Naive thymus-derived CD4-positive, alpha-beta T cell (primary cell): ENCODE measurements around the gene ZBTB11. TPM values are rescaled to one million over a fixed set of nuclear protein-coding genes. Genes with fewer than 3 reads are reported as not detected.
"Not testable (repeated sequence)": the region's sequence is repeated elsewhere in the genome, so short reads cannot be mapped to it uniquely, and the experiment has no call there.

Experiments used
- ATAC-seq: fragments of 150-1000 bp; cut with Tn5 transposase; 2 replicates; pipeline ENCODE4 v1.10.0; 2021; ENCODE audit warnings: mild to moderate bottlenecking, moderate library complexity
- CTCF ChIA-PET: fragments of 350-600 bp; sonication (Branson Sonifier 250); formaldehyde crosslinking; loops from one replicate; lab custom pipeline; 2021; ENCODE audit warnings: antibody characterized with exemption; lab: Charles Lee
- POLR2A ChIA-PET: fragments of 350-600 bp; sonication (Branson Sonifier 250); formaldehyde crosslinking; loops from one replicate; lab custom pipeline; 2021; ENCODE audit warnings: antibody characterized with exemption, inconsistent platforms; lab: Charles Lee
- DNase-seq, 9 donors: peaks; one replicate each; pipeline versions ENCODE4 v3.0.0 to v3.0.0-alpha.2; 2020 to 2022; ENCODE audit warnings: mixed read lengths in 1 of 9
- H3K27ac ChIP-seq: one replicate; pipeline ENCODE4 v1.7.0; 2013; ENCODE audit warnings: mild to moderate bottlenecking, low read depth, low read length, moderate library complexity
- H3K27me3 ChIP-seq, 2 donors: one replicate each; pipeline ENCODE4 v1.7.0; 2013; ENCODE audit warnings: low read length in 2 of 2, mild to moderate bottlenecking in 2 of 2, moderate library complexity in 2 of 2; ENCODE audit not compliant: control insufficient read depth in 2 of 2, insufficient read depth in 2 of 2
- H3K36me3 ChIP-seq, 3 experiments: 1 replicate in 2 of 3; 2 replicates in 1 of 3; pipeline ENCODE4 v1.7.0; 2013; ENCODE audit warnings: low read length in 3 of 3, mild to moderate bottlenecking in 3 of 3, moderate library complexity in 1 of 3; ENCODE audit not compliant: insufficient read depth in 3 of 3, control insufficient read depth in 2 of 3
- H3K4me1 ChIP-seq, 2 donors: one replicate each; pipeline ENCODE4 v1.7.0; 2013; ENCODE audit warnings: low read length in 2 of 2, mild to moderate bottlenecking in 2 of 2, moderate library complexity in 1 of 2; ENCODE audit not compliant: control insufficient read depth in 2 of 2, insufficient read depth in 2 of 2
- H3K4me3 ChIP-seq: 2 replicates; pipeline ENCODE4 v1.7.0; 2013; ENCODE audit warnings: mild to moderate bottlenecking, low read length
- H3K9me3 ChIP-seq, 3 experiments: 1 replicate in 2 of 3; 2 replicates in 1 of 3; pipeline ENCODE4 v1.7.0; 2013; ENCODE audit warnings: low read length in 3 of 3; ENCODE audit not compliant: control insufficient read depth in 2 of 3
- H3K27ac Mint-ChIP-seq, 9 donors: one replicate each; pipeline ENCODE4 v1.8.0; 2020 to 2022; ENCODE audit warnings: mixed read lengths in 9 of 9, mild to moderate bottlenecking in 8 of 9, moderate library complexity in 5 of 9, inconsistent platforms in 2 of 9
- H3K27me3 Mint-ChIP-seq, 5 donors: one replicate each; pipeline ENCODE4 v1.8.0; 2021 to 2022; ENCODE audit warnings: mixed read lengths in 5 of 5, mild to moderate bottlenecking in 1 of 5
- H3K36me3 Mint-ChIP-seq, 5 donors: one replicate each; pipeline ENCODE4 v1.8.0; 2020 to 2022; ENCODE audit warnings: mixed read lengths in 5 of 5, mild to moderate bottlenecking in 3 of 5, inconsistent platforms in 1 of 5
- H3K4me1 Mint-ChIP-seq, 7 donors: one replicate each; pipeline ENCODE4 v1.8.0; 2020 to 2022; ENCODE audit warnings: mixed read lengths in 7 of 7, mild to moderate bottlenecking in 3 of 7, inconsistent platforms in 1 of 7
- H3K4me3 Mint-ChIP-seq, 10 donors: one replicate each; pipeline ENCODE4 v1.8.0; 2020 to 2022; ENCODE audit warnings: mild to moderate bottlenecking in 10 of 10, mixed read lengths in 10 of 10, moderate library complexity in 6 of 10, inconsistent platforms in 2 of 10
- H3K9me3 Mint-ChIP-seq, 11 donors: one replicate each; pipeline ENCODE4 v1.8.0; 2020 to 2022; ENCODE audit warnings: mixed read lengths in 11 of 11, mild to moderate bottlenecking in 4 of 11, inconsistent platforms in 1 of 11, moderate library complexity in 1 of 11
- intact Hi-C, 2 donors: fragments of 100-400 bp; cut with micrococcal nuclease; formaldehyde crosslinking; loops; one replicate each; pipeline ENCODE4 v1.15.1; 2023
- polyA plus RNA-seq, 2 donors: library from polyadenylated mRNA; unstranded; fragments of 300-500 nt; fragmentation: Illumina TruSeq; gene quantifications; one replicate each; pipeline ENCODE4 v1.2.3, GENCODE V29; 2021
- total RNA-seq, 6 experiments: library from RNA in 5 of 6; stranded (reverse) in 5 of 6; gene quantifications; 1 replicate in 5 of 6; 2 replicates in 1 of 6; pipeline ENCODE4 v1.2.3 and lab custom pipeline; 2021 to 2026

The ZBTB11 gene
- total and polyA plus RNA-seq, 7 experiments from 2014 or later = 10.5 to 68.2 (median 52.1) TPM

DNA sequence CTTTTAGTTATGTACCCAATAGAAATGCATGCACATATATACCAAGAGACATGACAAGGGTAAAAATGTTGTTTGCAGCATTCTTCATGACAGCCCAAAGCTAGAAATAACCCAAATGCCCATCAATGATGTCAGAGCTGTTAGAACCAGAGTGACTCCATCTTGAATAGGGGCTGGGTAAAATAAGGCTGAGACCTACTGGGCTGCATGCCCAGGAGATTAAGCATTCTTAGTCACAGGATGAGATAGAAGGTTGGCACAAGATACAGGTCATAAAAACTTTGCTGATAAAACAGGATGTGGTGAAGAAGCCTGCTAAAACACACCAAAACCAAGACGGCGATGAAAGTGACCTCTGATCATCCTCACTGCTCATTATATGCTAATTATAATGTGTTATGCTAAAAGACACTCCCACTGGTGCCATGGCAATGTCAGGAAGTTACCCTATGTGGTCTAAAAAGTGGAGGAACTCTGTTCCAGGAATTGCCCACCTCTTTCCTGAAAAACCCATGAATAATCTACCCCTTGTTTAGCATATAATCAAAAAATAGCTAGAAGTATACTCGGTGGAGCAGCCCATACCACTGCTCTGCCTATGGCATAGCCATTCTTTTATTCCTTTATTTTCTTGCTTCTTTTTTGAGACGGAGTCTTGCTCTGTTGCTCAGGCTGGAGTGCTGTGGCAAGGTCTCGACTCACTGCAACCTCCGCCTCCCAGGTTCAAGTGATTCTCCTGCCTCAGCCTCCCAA, 32.9 kb downstream of the ZBTB11 start:
- no peak overlapping the region for H3K27ac ChIP-seq
- ATAC-seq (peak; percentile 80), DNase-seq (peak in 7 of 9 donors; percentile 22 to 64 (median 50))
- intact Hi-C loops = loop anchor here in 1 of 2 donors (5.0 kb wide), 1 partner anchor 432 kb away; no protein-coding TSS in a partner anchor
- H3K36me3 Mint-ChIP-seq = peaks cover 0 to 19% (median 7%) of the 10 kb centered on the region in 5 donors
- H3K4me3 Mint-ChIP-seq = peak overlapping the region in 8 of 10 donors; percentile 7 to 43 (median 20)
- peak overlapping the region; percentile 69 to 88 (median 77) for H3K27ac Mint-ChIP-seq
- H3K36me3 ChIP-seq = peaks cover 0 to 14% (median 5%) of the 10 kb centered on the region in 3 experiments
- H3K9me3 Mint-ChIP-seq = peaks cover 0 to under 1% (median 0%) of the 10 kb centered on the region in 11 donors
- H3K4me1 Mint-ChIP-seq = peaks cover 15 to 33% (median 30%) of the 10 kb centered on the region in 7 donors
- H3K9me3 ChIP-seq = no peaks in the 10 kb centered on the region
- no peaks in the 10 kb centered on the region for H3K27me3 ChIP-seq
- peaks cover 17 to 21% of the 10 kb centered on the region in 2 donors for H3K4me1 ChIP-seq
- no peaks in the 10 kb centered on the region for H3K27me3 Mint-ChIP-seq
- POLR2A ChIA-PET = interaction anchor here (0.8 to 1.8 kb wide), 3 partner anchors 9 to 32 kb away, joined by 3 to 5 read pairs (median 4); no protein-coding TSS in a partner anchor
- CTCF ChIA-PET = no interaction called here
- no peak overlapping the region for H3K4me3 ChIP-seq

DNA sequence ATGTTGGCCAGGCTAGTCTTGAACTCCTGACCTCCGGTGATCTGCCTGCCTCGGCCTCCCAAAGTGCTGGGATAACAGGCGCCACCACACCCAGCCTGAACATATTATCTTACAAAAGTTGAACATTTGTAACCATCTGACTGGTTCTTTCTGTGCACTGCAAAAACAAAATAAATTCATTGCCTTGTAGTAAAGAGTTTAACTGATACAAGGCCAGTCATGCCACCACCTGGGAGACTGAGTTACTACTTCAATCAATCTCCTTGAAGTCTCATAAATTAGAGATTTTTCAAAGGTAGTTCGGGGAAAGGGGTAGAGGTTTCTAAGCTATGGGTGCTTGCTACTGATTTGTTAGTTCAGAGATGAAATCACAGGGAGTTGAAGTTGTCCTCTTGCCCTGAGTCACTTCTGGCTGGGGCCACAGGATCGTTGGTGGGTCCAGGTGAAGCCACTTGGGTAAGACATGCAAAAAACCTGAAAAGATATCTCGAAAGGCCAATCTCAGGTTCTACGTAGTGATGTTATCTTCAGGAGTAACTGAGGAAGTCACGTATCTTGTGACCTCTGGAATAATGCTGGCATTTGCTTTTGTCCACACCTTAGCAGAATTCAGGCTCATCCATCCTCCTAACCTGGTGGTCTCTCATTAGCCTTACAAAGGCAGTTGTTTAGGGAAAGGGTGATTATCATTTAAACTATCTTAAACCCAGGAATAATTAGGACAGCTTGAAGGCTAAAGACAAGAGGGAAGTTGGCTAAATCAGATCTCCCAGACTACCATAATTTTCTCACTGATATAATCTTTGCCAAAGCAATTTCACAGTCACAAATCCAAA, 33.7 kb downstream of the ZBTB11 start:
- Mint-ChIP-seq H3K4me1 (peaks cover 15 to 33% (median 30%) of the 10 kb centered on the region in 7 donors), H3K4me3 (peak overlapping the region in 3 of 10 donors; percentile 18 to 35 (median 21)), H3K27me3 (no peaks in the 10 kb centered on the region), H3K27ac (peak overlapping the region; percentile 28 to 88 (median 75)), H3K36me3 (peaks cover 0 to 11% (median 4%) of the 10 kb centered on the region in 5 donors), H3K9me3 (no peaks in the 10 kb centered on the region)
- ATAC-seq (no peak), DNase-seq (no peak)
- Histone ChIP-seq H3K4me1 (peaks cover 17 to 21% of the 10 kb centered on the region in 2 donors), H3K36me3 (peaks cover 0 to 8% (median 0%) of the 10 kb centered on the region in 3 experiments), H3K27ac (no peak overlapping the region), H3K4me3 (no peak overlapping the region), H3K27me3 (no peaks in the 10 kb centered on the region), H3K9me3 (no peaks in the 10 kb centered on the region)
- ChIA-PET POLR2A (interaction anchor here (0.8 to 1.8 kb wide), 2 partner anchors 22 to 33 kb away, joined by 3 to 5 read pairs; no protein-coding TSS in a partner anchor), CTCF (no interaction called here)
- intact Hi-C loops = loop anchor here in 1 of 2 donors (5.0 kb wide), 1 partner anchor 431 kb away; no protein-coding TSS in a partner anchor

DNA sequence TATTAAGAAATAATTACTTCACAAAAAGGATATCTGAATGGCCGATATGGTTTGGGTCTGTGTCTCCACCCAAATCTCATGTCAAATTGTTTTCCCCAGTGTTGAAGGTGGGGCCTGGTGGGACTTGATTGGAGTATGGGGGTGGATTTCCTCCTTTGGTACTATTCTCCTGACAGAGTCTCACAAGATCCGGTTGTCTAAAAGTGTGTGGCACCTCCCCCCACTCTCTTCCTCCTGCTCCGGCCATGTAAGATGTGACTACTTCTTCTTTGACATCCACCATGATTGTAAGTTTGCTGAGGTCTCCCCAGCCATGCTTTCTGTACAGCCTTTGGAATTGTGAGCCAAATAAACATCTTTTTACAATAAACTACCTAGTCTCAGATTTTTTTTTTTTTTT, 34.5 kb downstream of the ZBTB11 start:
- Histone ChIP-seq H3K4me1 (peaks cover 17 to 21% of the 10 kb centered on the region in 2 donors), H3K36me3 (no peaks in the 10 kb centered on the region), H3K4me3 (no peak overlapping the region), H3K27ac (no peak overlapping the region), H3K27me3 (no peaks in the 10 kb centered on the region), H3K9me3 (no peaks in the 10 kb centered on the region)
- intact Hi-C loops = loop anchor here in 1 of 2 donors (5.0 kb wide), 1 partner anchor 430 kb away; no protein-coding TSS in a partner anchor
- DNase-seq (no peak), ATAC-seq (no peak)
- H3K9me3 Mint-ChIP-seq = no peaks in the 10 kb centered on the region
- POLR2A ChIA-PET = no interaction called here
- CTCF ChIA-PET = no interaction called here
- H3K27ac Mint-ChIP-seq = peak overlapping the region in 5 of 9 donors; percentile 1 to 50 (median 25)
- peaks cover 15 to 33% (median 30%) of the 10 kb centered on the region in 7 donors for H3K4me1 Mint-ChIP-seq
- no peak overlapping the region for H3K4me3 Mint-ChIP-seq
- H3K27me3 Mint-ChIP-seq = no peaks in the 10 kb centered on the region
- H3K36me3 Mint-ChIP-seq = peaks cover 0 to 8% (median 3%) of the 10 kb centered on the region in 5 donors

DNA sequence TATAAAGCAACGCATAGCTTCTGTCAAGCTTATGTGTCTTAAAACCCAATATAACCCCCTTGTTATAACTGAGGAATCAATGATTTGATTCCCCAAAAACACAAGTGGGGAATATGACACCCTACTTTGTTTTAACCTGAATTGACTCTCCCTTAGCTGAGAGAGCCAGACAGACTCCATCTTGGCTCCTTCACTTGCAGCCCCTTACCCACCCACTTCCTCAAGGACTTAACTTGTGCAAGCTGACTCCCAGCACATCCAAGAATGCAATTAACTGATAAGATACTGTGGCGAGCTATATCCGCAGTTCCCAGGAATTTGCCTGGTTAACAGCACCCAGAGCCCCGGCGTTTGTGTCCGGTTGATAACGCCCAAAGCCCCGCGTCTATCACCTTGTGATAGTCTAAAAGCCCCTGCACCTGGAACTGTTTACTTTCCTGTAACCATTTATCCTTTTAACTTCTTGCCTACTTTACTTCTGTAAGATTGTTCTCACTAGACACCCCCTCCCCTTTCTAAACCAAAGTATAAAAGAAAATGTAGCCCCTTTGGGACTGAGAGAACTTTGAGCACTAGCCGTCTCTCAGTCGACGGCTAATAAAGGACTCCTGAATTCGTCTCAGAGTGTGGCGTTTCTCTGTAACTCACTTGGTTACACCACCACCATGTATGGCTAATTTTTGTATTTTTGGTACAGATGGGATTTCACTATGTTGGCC, 35.4 kb downstream of the ZBTB11 start:
- POLR2A ChIA-PET, H3K27me3 ChIP-seq, DNase-seq, H3K9me3 Mint-ChIP-seq, H3K27ac ChIP-seq, ATAC-seq, H3K9me3 ChIP-seq, H3K4me3 Mint-ChIP-seq, H3K36me3 Mint-ChIP-seq, H3K4me3 ChIP-seq, H3K36me3 ChIP-seq, H3K27me3 Mint-ChIP-seq: not testable (repeated sequence)
- intact Hi-C loops = loop anchor here in 1 of 2 donors (5.0 kb wide), 1 partner anchor 429 kb away; no protein-coding TSS in a partner anchor
- CTCF ChIA-PET = interaction anchor here (0.6 kb wide), 1 partner anchor 216 kb away, joined by 3 read pairs; no protein-coding TSS in a partner anchor
- Mint-ChIP-seq H3K27ac (peak overlapping the region in 2 of 9 donors; percentile 32 to 38), H3K4me1 (peaks cover 15 to 33% (median 30%) of the 10 kb centered on the region in 7 donors)
- peaks cover 17 to 21% of the 10 kb centered on the region in 2 donors for H3K4me1 ChIP-seq

DNA sequence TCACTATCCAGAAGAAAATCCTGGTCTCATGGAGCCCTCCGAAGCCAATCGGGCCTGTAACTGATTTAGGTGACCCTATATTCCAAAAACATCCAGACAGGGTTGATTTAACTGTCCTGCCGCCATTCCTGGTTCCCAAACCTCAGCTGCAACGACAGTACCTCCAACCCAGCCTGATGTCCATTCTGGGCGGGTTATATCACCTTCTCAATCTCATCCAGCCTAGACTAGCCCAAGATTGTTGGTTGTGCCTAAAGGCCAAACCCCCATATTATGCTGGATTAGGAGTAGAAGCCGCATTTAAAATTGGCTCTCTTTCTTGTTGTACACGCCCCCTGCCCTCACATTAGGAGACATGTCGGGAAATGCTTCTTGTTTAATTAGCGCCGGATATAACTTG, 36.7 kb downstream of the ZBTB11 start:
- Histone ChIP-seq H3K27ac (no peak overlapping the region), H3K27me3 (no peaks in the 10 kb centered on the region), H3K9me3 (no peaks in the 10 kb centered on the region), H3K36me3 (no peaks in the 10 kb centered on the region), H3K4me1 (peaks cover 17 to 21% of the 10 kb centered on the region in 2 donors), H3K4me3 (no peak overlapping the region)
- peaks cover 10 to 29% (median 26%) of the 10 kb centered on the region in 7 donors for H3K4me1 Mint-ChIP-seq
- POLR2A ChIA-PET = interaction anchor here (0.6 kb wide), 1 partner anchor 13 kb away, joined by 3 read pairs; no protein-coding TSS in a partner anchor
- CTCF ChIA-PET = no interaction called here
- H3K27ac Mint-ChIP-seq = no peak overlapping the region
- intact Hi-C loops = loop anchor here in 1 of 2 donors (5.0 kb wide), 1 partner anchor 428 kb away; no protein-coding TSS in a partner anchor
- H3K4me3 Mint-ChIP-seq = no peak overlapping the region
- peak in 1 of 9 donors; percentile 13 for DNase-seq
- ATAC-seq = no peak
- H3K36me3 Mint-ChIP-seq = no peaks in the 10 kb centered on the region
- no peaks in the 10 kb centered on the region for H3K27me3 Mint-ChIP-seq
- no peaks in the 10 kb centered on the region for H3K9me3 Mint-ChIP-seq
